Neutrophil (primary cell): Measurements from ENCODE around the gene CHFR.
"Not testable (repeated sequence)": the region's sequence is repeated elsewhere in the genome, so short reads cannot be mapped to it uniquely, and the experiment has no call there.

Experiments
- H3K27ac ChIP-seq: fragments of 200-600 bp; sonication (generic); 2 replicates; pipeline ENCODE4 v1.5.1; 2016; ENCODE audit warnings: mild to moderate bottlenecking, moderate library complexity
- H3K27me3 ChIP-seq: fragments of 200-600 bp; sonication (generic); 2 replicates; pipeline ENCODE4 v1.6.0; 2016; ENCODE audit warnings: mild to moderate bottlenecking
- H3K36me3 ChIP-seq: fragments of 200-600 bp; sonication (generic); 2 replicates; pipeline ENCODE4 v1.5.1; 2017
- H3K4me1 ChIP-seq, 2 experiments: fragments of 200-600 bp in 1 of 2; sonication (generic) in 1 of 2; 1 replicate in 1 of 2; 2 replicates in 1 of 2; pipeline versions ENCODE4 v1.5.1 to v1.6.1; 2013 to 2016; ENCODE audit warnings: low read depth in 1 of 2, low read length in 1 of 2, mild to moderate bottlenecking in 1 of 2, moderate library complexity in 1 of 2; ENCODE audit not compliant: control insufficient read depth in 1 of 2, insufficient read depth in 1 of 2
- H3K4me3 ChIP-seq, 2 experiments: fragments of 200-600 bp in 1 of 2; sonication (generic) in 1 of 2; 1 replicate in 1 of 2; 2 replicates in 1 of 2; pipeline ENCODE4 v1.5.1; 2013 to 2016; ENCODE audit warnings: low read depth in 1 of 2, low read length in 1 of 2, mild to moderate bottlenecking in 1 of 2, moderate library complexity in 1 of 2
- H3K9me3 ChIP-seq: fragments of 200-600 bp; sonication (generic); 2 replicates; pipeline ENCODE4 v1.5.1; 2016
- CTCF ChIP-seq: fragments of 200-600 bp; sonication (generic); IDR thresholded peaks from 2 replicates; pipeline ENCODE4 v1.5.1; 2016; ENCODE audit warnings: antibody characterized with exemption

Gene CHFR

GRCh38 chr12:132886529-132887477 lies 602 bp downstream of the CHFR start:
- Histone ChIP-seq H3K9me3 (no peaks in the 10 kb centered on the region), H3K27ac (peak overlapping the region; percentile 92), H3K36me3 (peaks cover 28% of the 10 kb centered on the region), H3K4me1 (peaks cover 16% of the 10 kb centered on the region in 2 experiments), H3K4me3 (peak overlapping the region; percentile 70 to 93), H3K27me3 (peaks cover 4% of the 10 kb centered on the region)
- TF ChIP-seq CTCF: no peak

GRCh38 chr12:132881818-132882217 lies 5.6 kb downstream of the CHFR start:
- Histone ChIP-seq H3K4me1 (peaks cover 6% of the 10 kb centered on the region in 2 experiments), H3K36me3 (peaks cover 46% of the 10 kb centered on the region), H3K4me3 (no peak overlapping the region), H3K9me3 (no peaks in the 10 kb centered on the region), H3K27ac (peak overlapping the region; percentile 29), H3K27me3 (no peaks in the 10 kb centered on the region)
- no peak for TF ChIP-seq CTCF

- H3K4me1 ChIP-seq, H3K4me3 ChIP-seq, H3K27me3 ChIP-seq, H3K9me3 ChIP-seq, H3K27ac ChIP-seq: not testable (repeated sequence)
- H3K36me3 ChIP-seq: peaks cover 89% of the 10 kb centered on the region
Observed at GRCh38 chr12:132874620-132875019, 12.8 kb downstream of the CHFR start.

- peaks cover 90% of the 10 kb centered on the region for H3K36me3 ChIP-seq
- no peaks in the 10 kb centered on the region for H3K27me3 ChIP-seq
- H3K4me3 ChIP-seq: no peak overlapping the region
- peaks cover 4% of the 10 kb centered on the region for H3K9me3 ChIP-seq
- H3K27ac ChIP-seq: no peak overlapping the region
- H3K4me1 ChIP-seq: no peaks in the 10 kb centered on the region
- no peak for TF ChIP-seq CTCF
Observed at GRCh38 chr12:132874175-132874574, 13.2 kb downstream of the CHFR start.

GRCh38 chr12:132873724-132874123 lies 13.7 kb downstream of the CHFR start:
- peaks cover 4% of the 10 kb centered on the region for H3K9me3 ChIP-seq
- no peak overlapping the region for H3K4me3 ChIP-seq
- peaks cover 95% of the 10 kb centered on the region for H3K36me3 ChIP-seq
- no peak for TF ChIP-seq CTCF
- no peak overlapping the region for H3K27ac ChIP-seq
- no peaks in the 10 kb centered on the region for H3K4me1 ChIP-seq
- H3K27me3 ChIP-seq: no peaks in the 10 kb centered on the region

GRCh38 chr12:132872975-132873421 lies 14.4 kb downstream of the CHFR start:
- Histone ChIP-seq H3K36me3 (peaks cover 100% of the 10 kb centered on the region), H3K27me3 (no peaks in the 10 kb centered on the region), H3K4me1 (no peaks in the 10 kb centered on the region), H3K4me3 (no peak overlapping the region), H3K27ac (no peak overlapping the region), H3K9me3 (peaks cover 4% of the 10 kb centered on the region)
- TF ChIP-seq CTCF: no peak
